ENCODE measurements around the gene HBD.

Gene HBD

DNA sequence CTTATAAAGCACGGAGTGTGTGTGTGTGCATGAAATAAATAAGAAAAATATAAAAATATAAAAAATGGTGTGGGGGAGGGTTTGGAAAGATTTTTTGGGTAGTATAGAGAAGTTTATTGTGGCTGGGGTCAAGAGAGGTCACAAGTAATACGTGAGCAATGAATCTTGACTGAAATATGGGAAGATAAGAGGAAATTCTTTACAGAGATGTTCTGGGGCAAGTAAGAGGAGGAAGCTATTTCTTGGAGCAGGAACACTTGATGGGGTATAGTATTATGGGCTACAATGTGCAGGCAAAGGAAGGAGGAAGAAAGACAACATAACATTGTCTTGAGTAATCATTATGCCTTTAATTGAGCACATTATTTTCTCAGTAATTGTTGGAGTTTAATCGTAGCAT, 2.1 kb downstream of the HBD start:
- DNase-seq (ENCODE audit: low spot score) = no peak

DNA sequence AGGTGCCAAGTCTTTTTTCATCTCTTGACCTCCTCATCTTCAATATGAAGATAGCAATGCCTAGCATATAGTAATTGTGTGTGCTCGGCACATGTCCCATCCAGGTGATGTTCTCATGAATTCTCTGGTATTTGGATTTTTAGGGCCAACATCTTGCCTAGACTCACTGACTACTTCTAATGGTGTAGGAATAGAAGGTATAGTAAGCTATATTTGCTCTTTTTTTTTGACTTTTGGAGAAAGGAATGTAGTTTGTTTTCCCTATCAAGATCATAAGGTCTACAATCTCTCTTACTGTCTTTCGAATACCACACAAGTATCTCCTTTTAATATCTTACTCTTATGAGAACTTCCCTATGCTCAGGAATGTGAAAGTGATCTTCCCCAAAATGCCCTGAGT, 3.2 kb downstream of the HBD start:
- DNase-seq (ENCODE audit: low spot score) = no peak

DNA sequence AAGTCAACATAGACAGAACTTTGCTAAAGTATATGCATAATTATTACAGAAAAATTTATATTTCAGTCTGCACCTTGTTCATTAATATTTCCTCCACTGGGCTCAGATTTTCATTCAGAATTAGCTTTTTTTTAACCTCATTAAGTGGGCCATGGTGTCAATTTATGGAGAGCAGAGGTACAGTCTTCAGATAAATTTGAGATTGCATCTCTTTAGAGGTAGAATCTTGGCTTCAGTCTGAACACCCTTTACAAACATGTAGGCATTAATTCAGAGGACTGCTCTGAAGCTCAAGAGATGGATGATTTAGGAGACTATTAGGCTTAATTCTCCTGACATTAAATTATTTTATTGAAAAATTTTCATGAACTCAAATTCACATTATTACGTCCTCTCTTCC, 4.0 kb downstream of the HBD start:
- no peak for DNase-seq (ENCODE audit: low spot score)

DNA sequence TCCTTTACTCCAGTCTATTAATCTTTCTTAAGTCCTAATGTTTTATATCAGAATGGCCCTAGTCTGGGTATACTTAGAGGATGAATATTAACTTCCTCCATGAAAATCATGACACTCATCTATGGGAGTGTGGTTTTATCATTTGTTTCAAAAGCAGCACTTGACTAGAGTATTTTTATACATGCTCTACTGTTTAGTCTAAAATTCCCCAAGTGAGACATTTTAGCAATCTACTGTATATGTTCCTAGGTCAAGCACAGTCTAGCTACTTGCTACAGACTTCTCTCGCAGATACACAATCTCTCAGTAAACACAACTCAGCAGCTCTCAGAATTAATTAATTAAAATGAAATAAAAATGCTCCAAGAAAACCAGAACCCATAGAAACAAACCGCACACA, 4.5 kb downstream of the HBD start:
- DNase-seq (ENCODE audit: low spot score) = no peak

DNA sequence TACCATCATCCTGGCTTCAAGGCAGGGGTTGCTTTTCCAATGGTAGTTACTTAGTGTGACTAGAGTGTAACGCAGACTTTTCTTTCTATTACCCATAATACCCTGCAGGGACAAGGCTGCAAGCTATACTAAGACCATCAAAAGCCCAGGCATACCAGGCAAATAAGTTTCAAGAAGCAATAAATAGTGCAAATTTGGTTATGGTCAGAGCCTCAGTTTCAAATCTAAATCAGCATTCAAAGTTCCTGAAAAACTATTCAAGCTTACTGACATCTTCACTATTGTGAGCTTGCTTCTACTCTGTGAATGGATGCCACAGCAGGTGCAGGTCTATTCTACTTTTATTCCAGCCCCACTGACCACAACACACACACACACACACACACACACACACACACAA, 4.9 kb downstream of the HBD start:
- DNase-seq (ENCODE audit: low spot score) = no peak

DNA sequence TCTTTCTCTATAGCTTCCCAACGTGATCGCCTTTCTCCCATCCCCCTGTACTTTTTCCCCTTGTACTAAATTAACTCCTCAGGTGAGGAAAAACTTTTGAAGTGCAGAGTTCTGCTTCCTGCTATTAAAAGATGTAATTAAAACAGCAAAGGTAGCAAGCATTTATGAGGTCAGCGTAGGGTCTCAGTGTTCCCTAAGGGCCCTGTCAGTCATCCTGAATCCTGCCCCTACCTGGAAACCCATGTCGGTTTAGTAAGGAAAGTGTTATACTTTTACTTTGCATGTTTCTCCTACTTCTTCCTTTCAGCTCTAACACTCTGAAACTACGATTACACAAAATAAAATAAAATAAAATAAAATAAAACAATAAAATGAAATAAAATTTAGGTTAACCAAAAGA, 6.2 kb downstream of the HBD start:
- no peak for DNase-seq (ENCODE audit: low spot score)

DNA sequence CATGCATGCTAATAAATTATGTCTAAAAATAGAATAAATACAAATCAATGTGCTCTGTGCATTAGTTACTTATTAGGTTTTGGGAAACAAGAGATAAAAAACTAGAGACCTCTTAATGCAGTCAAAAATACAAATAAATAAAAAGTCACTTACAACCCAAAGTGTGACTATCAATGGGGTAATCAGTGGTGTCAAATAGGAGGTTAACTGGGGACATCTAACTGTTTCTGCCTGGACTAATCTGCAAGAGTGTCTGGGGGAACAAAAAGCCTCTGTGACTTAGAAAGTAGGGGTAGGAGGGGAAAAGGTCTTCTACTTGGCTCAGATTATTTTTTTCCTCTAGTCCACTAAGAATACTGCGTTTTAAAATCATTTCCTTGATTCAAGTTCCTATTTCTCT, 6.6 kb downstream of the HBD start:
- no peak for DNase-seq (ENCODE audit: low spot score)

DNA sequence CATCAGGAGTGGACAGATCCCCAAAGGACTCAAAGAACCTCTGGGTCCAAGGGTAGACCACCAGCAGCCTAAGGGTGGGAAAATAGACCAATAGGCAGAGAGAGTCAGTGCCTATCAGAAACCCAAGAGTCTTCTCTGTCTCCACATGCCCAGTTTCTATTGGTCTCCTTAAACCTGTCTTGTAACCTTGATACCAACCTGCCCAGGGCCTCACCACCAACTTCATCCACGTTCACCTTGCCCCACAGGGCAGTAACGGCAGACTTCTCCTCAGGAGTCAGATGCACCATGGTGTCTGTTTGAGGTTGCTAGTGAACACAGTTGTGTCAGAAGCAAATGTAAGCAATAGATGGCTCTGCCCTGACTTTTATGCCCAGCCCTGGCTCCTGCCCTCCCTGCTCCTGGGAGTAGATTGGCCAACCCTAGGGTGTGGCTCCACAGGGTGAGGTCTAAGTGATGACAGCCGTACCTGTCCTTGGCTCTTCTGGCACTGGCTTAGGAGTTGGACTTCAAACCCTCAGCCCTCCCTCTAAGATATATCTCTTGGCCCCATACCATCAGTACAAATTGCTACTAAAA, 7.5 kb downstream of the HBD start, which contains the start of gene HBB:
TSS of gene HBB (minus strand) at position 340 of the 579 bp plus-strand sequence. CDS start at position 290, 50 bp downstream.
- DNase-seq (ENCODE audit: low spot score) = no peak

DNA sequence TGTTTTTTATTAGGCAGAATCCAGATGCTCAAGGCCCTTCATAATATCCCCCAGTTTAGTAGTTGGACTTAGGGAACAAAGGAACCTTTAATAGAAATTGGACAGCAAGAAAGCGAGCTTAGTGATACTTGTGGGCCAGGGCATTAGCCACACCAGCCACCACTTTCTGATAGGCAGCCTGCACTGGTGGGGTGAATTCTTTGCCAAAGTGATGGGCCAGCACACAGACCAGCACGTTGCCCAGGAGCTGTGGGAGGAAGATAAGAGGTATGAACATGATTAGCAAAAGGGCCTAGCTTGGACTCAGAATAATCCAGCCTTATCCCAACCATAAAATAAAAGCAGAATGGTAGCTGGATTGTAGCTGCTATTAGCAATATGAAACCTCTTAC, 8.8 kb downstream of the HBD start:
- DNase-seq (ENCODE audit: low spot score) = no peak

DNA sequence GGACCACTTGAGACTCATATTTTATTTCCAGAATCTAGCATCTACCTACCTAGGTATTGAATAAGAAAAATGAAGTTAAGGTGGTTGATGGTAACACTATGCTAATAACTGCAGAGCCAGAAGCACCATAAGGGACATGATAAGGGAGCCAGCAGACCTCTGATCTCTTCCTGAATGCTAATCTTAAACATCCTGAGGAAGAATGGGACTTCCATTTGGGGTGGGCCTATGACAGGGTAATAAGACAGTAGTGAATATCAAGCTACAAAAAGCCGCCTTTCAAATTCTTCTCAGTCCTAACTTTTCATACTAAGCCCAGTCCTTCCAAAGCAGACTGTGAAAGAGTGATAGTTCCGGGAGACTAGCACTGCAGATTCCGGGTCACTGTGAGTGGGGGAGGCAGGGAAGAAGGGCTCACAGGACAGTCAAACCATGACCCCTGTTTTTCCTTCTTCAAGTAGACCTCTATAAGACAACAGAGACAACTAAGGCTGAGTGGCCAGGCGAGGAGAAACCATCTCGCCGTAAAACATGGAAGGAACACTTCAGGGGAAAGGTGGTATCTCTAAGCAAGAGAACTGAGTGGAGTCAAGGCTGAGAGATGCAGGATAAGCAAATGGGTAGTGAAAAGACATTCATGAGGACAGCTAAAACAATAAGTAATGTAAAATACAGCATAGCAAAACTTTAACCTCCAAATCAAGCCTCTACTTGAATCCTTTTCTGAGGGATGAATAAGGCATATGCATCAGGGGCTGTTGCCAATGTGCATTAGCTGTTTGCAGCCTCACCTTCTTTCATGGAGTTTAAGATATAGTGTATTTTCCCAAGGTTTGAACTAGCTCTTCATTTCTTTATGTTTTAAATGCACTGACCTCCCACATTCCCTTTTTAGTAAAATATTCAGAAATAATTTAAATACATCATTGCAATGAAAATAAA, 9.5 kb downstream of the HBD start:
- no peak for DNase-seq (ENCODE audit: low spot score)

DNA sequence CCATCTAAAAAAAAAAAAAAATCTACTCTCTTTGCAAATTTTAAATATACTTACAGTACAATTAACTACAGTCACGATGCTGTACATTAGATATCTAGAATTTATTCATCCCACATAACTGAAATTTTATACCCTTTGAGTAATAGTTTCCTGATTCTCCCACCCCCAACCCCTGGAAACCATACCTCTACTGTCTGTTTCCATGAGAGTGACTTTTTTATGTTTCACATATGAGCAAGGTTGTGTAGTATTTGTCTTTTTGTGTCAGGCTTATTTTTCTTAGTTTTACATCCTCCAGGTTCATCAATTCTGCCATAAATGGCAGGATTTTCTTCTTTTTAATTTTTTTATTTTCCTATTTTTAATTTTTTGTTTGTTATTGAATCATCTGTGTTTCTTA, 10.6 kb downstream of the HBD start:
- DNase-seq (ENCODE audit: low spot score) = no peak

DNA sequence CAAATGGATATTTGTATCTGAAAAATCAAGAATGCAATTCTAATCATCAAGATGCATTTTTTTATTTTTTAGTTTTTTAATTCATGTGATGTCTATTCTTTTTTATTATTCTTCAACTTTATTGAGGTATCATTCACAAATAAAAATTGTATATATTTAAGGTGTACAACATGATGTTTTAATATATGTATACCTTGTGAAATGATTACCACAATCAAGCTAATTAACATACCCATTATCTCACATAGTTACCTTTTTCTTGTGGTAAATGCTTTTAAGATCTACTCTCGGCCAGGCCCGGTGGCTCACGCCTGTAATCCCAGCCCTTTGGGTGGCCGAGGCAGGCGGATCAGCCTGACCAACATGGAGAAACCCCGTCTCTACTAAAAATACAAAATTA, 11.1 kb downstream of the HBD start:
- no peak for DNase-seq (ENCODE audit: low spot score)

DNA sequence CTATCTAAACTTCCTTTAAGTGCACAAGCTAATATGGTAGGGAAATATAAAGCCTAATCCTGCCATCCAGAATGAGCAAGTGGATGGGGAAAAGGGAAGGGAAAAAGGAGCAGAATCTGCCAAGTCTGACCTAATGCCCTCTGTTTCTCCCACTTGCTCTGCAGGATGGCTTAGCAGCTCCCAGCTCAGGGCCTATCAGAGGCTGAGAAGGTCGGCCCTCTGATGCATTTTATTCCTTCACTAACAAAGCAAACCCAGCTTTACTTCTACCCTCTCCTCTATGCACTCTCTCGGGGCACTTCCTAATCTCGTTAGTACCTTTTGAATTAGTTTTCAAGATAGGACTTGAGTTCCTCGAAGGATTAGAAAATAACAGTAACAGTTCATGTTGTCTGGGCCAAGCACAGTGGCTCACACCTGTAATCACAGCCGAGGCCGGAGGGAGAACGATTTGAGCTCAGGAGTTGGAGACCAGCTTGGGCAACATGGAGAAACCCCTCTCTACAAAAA, 23.9 kb downstream of the HBD start:
- peak; percentile 13 for DNase-seq (ENCODE audit: low spot score)

DNA sequence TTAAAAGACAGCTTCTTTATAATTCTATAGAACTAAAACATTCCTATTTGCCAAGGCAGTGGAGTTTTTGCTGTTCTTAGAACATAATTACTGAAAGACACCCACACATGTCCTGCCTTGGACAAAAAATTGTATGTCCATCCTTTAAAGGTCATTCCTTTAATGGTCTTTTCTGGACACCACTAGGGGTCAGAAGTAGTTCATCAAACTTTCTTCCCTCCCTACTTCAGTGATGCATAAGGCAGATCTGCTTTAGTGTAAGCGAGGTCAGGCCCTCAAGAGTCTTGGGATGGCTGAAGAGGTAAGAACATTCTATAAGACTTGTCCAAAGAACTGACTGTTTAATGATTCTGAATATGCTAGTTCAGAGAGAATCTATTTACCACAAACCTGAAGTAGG, 29.5 kb downstream of the HBD start:
- peak; percentile 71 for DNase-seq (ENCODE audit: low spot score)

DNA sequence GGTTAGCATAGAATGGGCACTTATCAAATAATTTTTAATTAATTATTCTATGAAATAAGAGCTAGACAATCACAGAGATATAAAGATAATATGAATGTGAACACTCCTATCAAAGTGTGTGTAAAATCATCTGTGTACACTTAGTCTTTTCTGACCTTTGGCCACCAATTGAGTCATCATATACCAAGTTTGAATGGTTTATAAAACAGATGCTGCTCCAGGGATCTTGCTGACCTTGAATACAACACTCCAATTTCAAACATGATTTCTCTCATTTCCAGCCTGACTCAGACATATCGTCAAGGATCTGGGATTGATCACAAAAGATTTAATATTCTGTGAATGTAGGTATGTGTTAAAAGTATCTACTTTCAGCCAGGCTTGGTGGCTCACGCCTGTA, 30.9 kb downstream of the HBD start:
- DNase-seq (ENCODE audit: low spot score) = no peak

DNA sequence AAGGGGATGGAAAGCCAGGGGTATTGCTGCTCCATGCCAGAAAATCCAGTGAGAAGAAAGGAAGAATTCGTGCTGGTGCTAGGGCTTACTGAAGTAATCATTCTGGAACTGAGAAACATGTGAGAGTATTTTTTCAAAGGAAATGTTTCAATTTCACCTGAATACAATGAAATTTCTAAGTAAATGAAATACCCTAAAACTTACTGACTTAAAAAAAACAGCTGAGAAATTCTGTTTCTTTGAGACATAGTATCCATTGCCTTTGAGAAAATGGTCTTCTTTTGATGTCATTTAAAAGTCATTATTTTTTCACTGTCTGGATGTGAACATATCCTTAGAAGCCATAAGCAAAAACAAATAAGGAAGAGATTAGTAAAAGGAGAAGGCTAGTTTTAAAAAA, 33.7 kb downstream of the HBD start, which contains the start of gene OR51V1:
TSS of gene OR51V1 (minus strand) at position 101 of the 400 bp plus-strand sequence. CDS start at position 101, 0 bp downstream.
- DNase-seq (ENCODE audit: low spot score) = no peak

DNA sequence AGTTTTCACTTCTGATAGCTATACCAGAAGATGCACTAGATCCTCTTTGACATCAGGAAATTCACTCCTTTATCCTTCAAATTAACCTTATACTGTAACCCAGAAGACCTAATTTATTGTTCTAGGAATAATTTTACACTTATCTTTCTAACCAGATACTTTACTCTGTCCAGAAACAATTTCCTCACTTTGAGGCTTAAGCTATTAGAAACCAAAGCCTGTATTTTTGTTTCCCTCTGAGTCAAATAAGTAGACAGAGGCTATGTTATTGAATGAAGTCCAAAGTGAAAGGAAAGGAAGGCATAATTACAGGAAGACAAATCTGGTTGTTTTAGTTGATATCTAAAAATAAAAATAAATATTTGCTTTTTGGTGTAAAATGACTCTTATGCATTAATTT, 36.0 kb downstream of the HBD start:
- DNase-seq (ENCODE audit: low spot score) = no peak

DNA sequence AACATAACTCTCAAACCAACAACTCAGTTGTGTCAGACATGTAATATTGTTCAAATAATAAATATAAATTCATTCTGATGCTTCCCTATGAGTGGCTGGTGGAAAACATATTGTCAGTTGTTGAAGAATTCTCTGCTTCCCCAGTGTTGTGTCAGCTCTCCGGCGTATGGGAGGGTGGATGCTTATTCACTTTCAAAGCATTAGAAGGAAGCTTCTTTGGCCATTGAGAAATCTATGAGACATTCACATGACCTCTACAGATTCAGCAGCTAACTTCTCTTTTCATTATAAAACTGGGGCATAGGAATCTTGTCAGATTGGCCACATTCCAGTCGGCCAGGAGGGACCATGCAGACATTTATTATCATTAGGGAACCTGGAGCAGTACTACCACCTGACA, 36.7 kb downstream of the HBD start:
- DNase-seq (ENCODE audit: low spot score) = no peak

DNA sequence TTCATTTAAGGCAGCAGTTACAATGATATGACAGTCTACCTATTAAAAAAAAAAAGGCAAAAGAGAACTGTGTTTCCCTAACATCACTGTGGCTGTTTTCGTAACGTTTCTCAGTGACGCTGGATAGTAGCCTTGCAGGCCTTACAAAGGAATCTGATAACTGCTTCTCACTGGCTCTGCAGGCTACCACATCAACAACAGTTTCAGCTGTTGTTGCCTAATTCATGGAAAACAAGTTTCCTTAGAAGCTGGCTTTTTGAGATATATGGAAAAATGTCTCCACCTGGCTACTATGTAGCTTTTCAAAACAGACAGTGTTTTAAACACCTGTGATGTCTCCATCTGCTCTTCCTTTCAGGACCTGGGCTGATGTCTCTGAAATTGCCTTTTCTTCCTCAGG, 37.6 kb downstream of the HBD start:
- no peak for DNase-seq (ENCODE audit: low spot score)

DNA sequence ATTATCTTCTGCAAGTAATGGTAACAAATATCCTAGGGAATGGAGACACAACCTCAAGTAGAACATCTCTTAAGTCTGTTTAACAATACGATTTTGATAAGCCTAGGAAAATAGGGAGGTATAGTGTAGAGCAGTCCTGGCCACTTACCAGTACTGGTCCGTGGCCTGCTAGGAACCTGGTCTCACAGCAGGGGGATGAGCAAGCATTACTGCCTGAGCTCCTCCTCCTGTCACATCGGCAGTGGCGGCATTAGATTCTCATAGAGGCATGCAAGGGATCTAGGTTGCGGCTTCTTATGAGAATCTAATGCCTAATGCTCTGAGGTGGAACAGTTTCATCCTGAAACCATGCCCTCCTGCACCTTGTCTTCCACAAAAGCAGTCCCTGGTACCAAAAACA, 38.2 kb downstream of the HBD start:
- DNase-seq (ENCODE audit: low spot score) = no peak

DNA sequence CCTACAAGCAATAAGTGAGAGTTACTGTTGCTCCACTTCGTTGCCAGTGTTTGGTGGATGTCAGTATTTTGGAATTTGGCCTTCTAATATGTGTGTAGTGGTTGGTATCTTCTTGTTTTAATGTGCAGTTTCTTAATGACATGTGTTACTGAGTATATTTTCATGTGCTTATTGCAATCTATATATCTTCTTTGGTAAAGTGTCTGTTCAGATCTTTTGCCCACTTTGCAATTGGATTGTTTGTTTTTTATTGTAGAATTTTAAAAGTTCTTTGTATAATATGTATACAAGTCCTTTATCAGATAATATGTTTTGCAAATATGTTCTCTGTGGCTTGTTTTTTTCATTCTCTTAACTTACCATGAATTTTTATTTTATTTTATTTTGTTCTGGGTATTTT, 41.5 kb downstream of the HBD start:
- DNase-seq (ENCODE audit: low spot score) = no peak

DNA sequence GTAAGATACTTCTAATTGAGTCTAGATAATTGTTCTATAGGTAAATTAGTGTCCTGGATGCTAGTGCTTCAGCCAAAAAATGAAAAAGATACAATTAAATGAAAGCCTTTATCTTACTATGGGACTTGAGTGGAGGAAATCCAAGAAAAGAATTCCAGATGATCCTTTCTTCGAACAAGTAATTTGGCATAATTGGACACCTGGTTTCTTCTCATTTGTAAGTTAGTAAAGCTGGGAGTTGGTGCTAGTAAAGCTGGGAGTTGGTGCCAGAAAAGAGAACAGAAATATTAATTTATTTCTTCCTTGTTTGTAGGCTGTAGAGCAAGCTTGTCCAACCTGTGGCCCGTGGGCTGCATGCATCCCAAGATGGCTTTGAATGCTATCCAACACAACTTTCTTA, 46.1 kb downstream of the HBD start:
- no peak for DNase-seq (ENCODE audit: low spot score)

Measured in iPS-NIHi11 (cell line).